ENCODE measurements around the gene PLB1. TPM values are rescaled to one million over a fixed set of nuclear protein-coding genes. Genes with fewer than 3 reads are reported as not detected.
"Not testable (repeated sequence)": the region's sequence is repeated elsewhere in the genome, so short reads cannot be mapped to it uniquely, and the experiment has no call there.

Gene PLB1
- total RNA-seq, 1 experiment from 2014 or later, result 2.4 TPM

GRCh38 chr2:28465148-28465885, 30.5 kb upstream of the PLB1 start:
- in situ Hi-C loops (cut with HindIII; ENCODE audit: low sequenced_read_pairs), result no loop called here
- no peak for DNase-seq (ENCODE audit: low spot score)

GRCh38 chr2:28469304-28469703, 26.6 kb upstream of the PLB1 start:
- in situ Hi-C loops (cut with HindIII; ENCODE audit: low sequenced_read_pairs), result no loop called here
- no peak for DNase-seq (ENCODE audit: low spot score)

GRCh38 chr2:28469947-28470535, 25.8 kb upstream of the PLB1 start:
- in situ Hi-C loops (cut with HindIII; ENCODE audit: low sequenced_read_pairs), result no loop called here
- no peak for DNase-seq (ENCODE audit: low spot score)

GRCh38 chr2:28470759-28471158, 25.1 kb upstream of the PLB1 start:
- DNase-seq (ENCODE audit: low spot score), result no peak
- in situ Hi-C loops (cut with HindIII; ENCODE audit: low sequenced_read_pairs), result no loop called here

- DNase-seq (ENCODE audit: low spot score), result no peak
- in situ Hi-C loops (cut with HindIII; ENCODE audit: low sequenced_read_pairs), result no loop called here
Measured at GRCh38 chr2:28471214-28471613, 24.6 kb upstream of the PLB1 start.

- in situ Hi-C loops (cut with HindIII; ENCODE audit: low sequenced_read_pairs), result no loop called here
- no peak for DNase-seq (ENCODE audit: low spot score)
Measured at GRCh38 chr2:28471701-28472236, 24.1 kb upstream of the PLB1 start.

GRCh38 chr2:28472641-28473040, 23.2 kb upstream of the PLB1 start:
- in situ Hi-C loops (cut with HindIII; ENCODE audit: low sequenced_read_pairs); DNase-seq (ENCODE audit: low spot score): not testable (repeated sequence)

- DNase-seq (ENCODE audit: low spot score), result no peak
- in situ Hi-C loops (cut with HindIII; ENCODE audit: low sequenced_read_pairs), result no loop called here
Measured at GRCh38 chr2:28475088-28475595, 20.7 kb upstream of the PLB1 start.

GRCh38 chr2:28477087-28477486, 18.8 kb upstream of the PLB1 start:
- in situ Hi-C loops (cut with HindIII; ENCODE audit: low sequenced_read_pairs), result no loop called here
- DNase-seq (ENCODE audit: low spot score), result no peak

GRCh38 chr2:28477645-28478044, 18.2 kb upstream of the PLB1 start:
- in situ Hi-C loops (cut with HindIII; ENCODE audit: low sequenced_read_pairs), result no loop called here
- DNase-seq (ENCODE audit: low spot score), result no peak

GRCh38 chr2:28480403-28481049, 15.3 kb upstream of the PLB1 start:
- DNase-seq (ENCODE audit: low spot score), result no peak
- in situ Hi-C loops (cut with HindIII; ENCODE audit: low sequenced_read_pairs), result no loop called here

- DNase-seq (ENCODE audit: low spot score), result no peak
- in situ Hi-C loops (cut with HindIII; ENCODE audit: low sequenced_read_pairs), result no loop called here
Measured at GRCh38 chr2:28481905-28482304, 14.0 kb upstream of the PLB1 start.

GRCh38 chr2:28484835-28485234, 11.0 kb upstream of the PLB1 start:
- DNase-seq (ENCODE audit: low spot score), result no peak
- in situ Hi-C loops (cut with HindIII; ENCODE audit: low sequenced_read_pairs), result no loop called here

- in situ Hi-C loops (cut with HindIII; ENCODE audit: low sequenced_read_pairs), result no loop called here
- no peak for DNase-seq (ENCODE audit: low spot score)
Measured at GRCh38 chr2:28486526-28486925, 9.3 kb upstream of the PLB1 start.

- in situ Hi-C loops (cut with HindIII; ENCODE audit: low sequenced_read_pairs), result no loop called here
- DNase-seq (ENCODE audit: low spot score), result no peak
Measured at GRCh38 chr2:28487258-28487657, 8.6 kb upstream of the PLB1 start.

GRCh38 chr2:28488083-28488830, 7.6 kb upstream of the PLB1 start:
- in situ Hi-C loops (cut with HindIII; ENCODE audit: low sequenced_read_pairs), result no loop called here
- no peak for DNase-seq (ENCODE audit: low spot score)

- in situ Hi-C loops (cut with HindIII; ENCODE audit: low sequenced_read_pairs), result no loop called here
- DNase-seq (ENCODE audit: low spot score), result no peak
Measured at GRCh38 chr2:28488858-28489575, 6.8 kb upstream of the PLB1 start.

- no peak for DNase-seq (ENCODE audit: low spot score)
- in situ Hi-C loops (cut with HindIII; ENCODE audit: low sequenced_read_pairs), result no loop called here
Measured at GRCh38 chr2:28490558-28490957, 5.3 kb upstream of the PLB1 start.

- DNase-seq (ENCODE audit: low spot score), result no peak
- in situ Hi-C loops (cut with HindIII; ENCODE audit: low sequenced_read_pairs), result no loop called here
Measured at GRCh38 chr2:28492282-28492681, 3.6 kb upstream of the PLB1 start.
